Mucosa of gallbladder (tissue), 1 donor: ENCODE data around the gene TMEM225B. TPM values are rescaled to one million over a fixed set of nuclear protein-coding genes. Genes with fewer than 3 reads are reported as not detected.
"Not testable (repeated sequence)": the region's sequence is repeated elsewhere in the genome, so short reads cannot be mapped to it uniquely, and the experiment has no call there.

Experiments used
- DNase-seq: peaks from one replicate; pipeline ENCODE4 v3.0.0-alpha.2; 2020; ENCODE audit warnings: low spot score
- total RNA-seq: library from RNA; stranded (reverse); gene quantifications from one replicate; pipeline ENCODE4 v1.2.1, GENCODE V29; 2021
- donor health status: DM: no; HTN: no; CAD: no.

TMEM225B gene
- total RNA-seq, 1 donor from 2014 or later: 0.35 TPM

GRCh38 chr7:99579281-99579955, 18.6 kb upstream of the TMEM225B start:
- DNase-seq: no peak

GRCh38 chr7:99579956-99580777, 17.9 kb upstream of the TMEM225B start:
- no peak for DNase-seq

- DNase-seq: not testable (repeated sequence)
Observed at GRCh38 chr7:99580778-99581332, 17.2 kb upstream of the TMEM225B start.

- DNase-seq: no peak
Observed at GRCh38 chr7:99588868-99589267, 9.2 kb upstream of the TMEM225B start.

- DNase-seq: no peak
Observed at GRCh38 chr7:99594948-99595745, 2.9 kb upstream of the TMEM225B start.

- no peak for DNase-seq
Observed at GRCh38 chr7:99596408-99596955, 1.6 kb upstream of the TMEM225B start.

- no peak for DNase-seq
Observed at GRCh38 chr7:99599836-99600235, 1.8 kb downstream of the TMEM225B start.

- no peak for DNase-seq
Observed at GRCh38 chr7:99601656-99602310, 3.7 kb downstream of the TMEM225B start.

- DNase-seq: no peak
Observed at GRCh38 chr7:99605527-99605926, 7.5 kb downstream of the TMEM225B start.

GRCh38 chr7:99606531-99606930, 8.5 kb downstream of the TMEM225B start:
- no peak for DNase-seq

GRCh38 chr7:99607548-99607947, 9.5 kb downstream of the TMEM225B start:
- DNase-seq: no peak

- DNase-seq: no peak
Observed at GRCh38 chr7:99614495-99614894, 16.4 kb downstream of the TMEM225B start.

GRCh38 chr7:99615989-99616358, 17.9 kb downstream of the TMEM225B start:
- DNase-seq: no peak

GRCh38 chr7:99616359-99617191, 18.5 kb downstream of the TMEM225B start, which contains the start of gene ZSCAN25:
Gene ZSCAN25, plus strand, starts transcription at chr7:99616946. Its CDS starts 2,661 bp downstream, at chr7:99619607.
- peak; percentile 91 for DNase-seq

- DNase-seq: no peak
Observed at GRCh38 chr7:99617192-99617781, 19.2 kb downstream of the TMEM225B start.

GRCh38 chr7:99618726-99619125, 20.7 kb downstream of the TMEM225B start:
- DNase-seq: peak; percentile 3

GRCh38 chr7:99619571-99620130, 21.6 kb downstream of the TMEM225B start:
- DNase-seq: no peak

- no peak for DNase-seq
Observed at GRCh38 chr7:99621271-99621670, 23.2 kb downstream of the TMEM225B start.

- no peak for DNase-seq
Observed at GRCh38 chr7:99622596-99622995, 24.5 kb downstream of the TMEM225B start.
